ENCODE measurements around the gene ZNF628.

DNA sequence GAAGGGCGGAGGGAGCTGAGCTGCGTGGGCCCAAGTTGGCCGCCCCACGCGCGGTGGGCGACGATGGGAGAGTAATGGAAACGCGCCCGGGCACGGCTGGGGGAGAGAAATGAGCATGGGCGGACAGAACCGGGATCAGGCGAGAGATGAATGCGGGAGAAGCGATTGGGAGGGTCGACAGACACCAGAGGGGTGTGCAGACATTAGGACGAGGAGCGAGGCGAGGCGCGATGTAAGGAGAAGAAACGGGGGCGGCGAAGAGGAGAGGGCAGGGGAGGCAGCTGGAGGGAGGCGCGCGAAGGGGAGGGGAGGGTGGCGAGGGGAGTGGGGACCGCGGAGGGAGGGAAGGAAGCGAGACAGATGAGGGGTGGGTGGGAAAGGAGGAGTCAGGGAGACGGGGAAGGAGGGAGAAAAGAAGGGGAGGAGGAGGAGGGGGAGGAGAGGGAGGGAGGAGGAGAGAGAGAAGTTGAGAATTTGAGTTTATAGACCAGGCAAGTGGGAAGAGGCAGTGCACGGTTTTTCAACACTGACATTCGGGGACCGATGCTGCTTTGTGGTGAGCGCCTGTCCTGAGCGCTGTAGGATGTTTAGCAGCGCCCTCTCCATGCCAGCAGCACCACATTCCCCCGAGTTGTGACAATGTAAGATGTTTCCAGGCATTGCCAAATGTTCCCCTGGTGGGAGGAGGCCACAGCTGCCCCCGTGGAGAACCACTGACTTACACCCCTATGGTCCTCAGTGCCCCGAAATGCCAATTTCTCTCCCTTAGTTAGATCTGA, 33.2 kb upstream of the ZNF628 start, which contains the start of gene SHISA7:
- no peak for TF ChIP-seq POLR2A (IDR thresholded peaks at IDR 0.05; ENCODE audit: low read depth, low read length)
- no peak for TF ChIP-seq POLR2AphosphoS5 (IDR thresholded peaks at IDR 0.05; ENCODE audit: low read depth, low read length)
- TF ChIP-seq TAF1 (IDR thresholded peaks at IDR 0.05; ENCODE audit: low read depth, low read length) = no peak

Measured in GM12891 (cell line).